Measurements from ENCODE around the gene KRTAP10-8.

KRTAP10-8 gene

GRCh38 chr21:44614961-44615391, 3.1 kb downstream of the KRTAP10-8 start:
- no peak for ATAC-seq
- no peak for TF ChIP-seq TSHZ2 (CRISPR knock-in tag; IDR thresholded peaks at IDR 0.05)
- TF ChIP-seq RARB (CRISPR knock-in tag; IDR thresholded peaks at IDR 0.05): no peak
- no peak for TF ChIP-seq ESRRG (CRISPR knock-in tag; IDR thresholded peaks at IDR 0.05)
- no peak for TF ChIP-seq ZFP30 (CRISPR knock-in tag; IDR thresholded peaks at IDR 0.05)
- no peak for TF ChIP-seq ZFP3 (CRISPR knock-in tag; IDR thresholded peaks at IDR 0.05)
- no peak for TF ChIP-seq CSRNP3 (CRISPR knock-in tag; IDR thresholded peaks at IDR 0.05)

GRCh38 chr21:44615466-44615865, 3.6 kb downstream of the KRTAP10-8 start:
- no peak for TF ChIP-seq POU6F1 (CRISPR knock-in tag; IDR thresholded peaks at IDR 0.05; ENCODE audit: borderline replicate concordance, low read depth)
- no peak for TF ChIP-seq BACH2 (CRISPR knock-in tag; IDR thresholded peaks at IDR 0.05; ENCODE audit: borderline replicate concordance)
- no peak for TF ChIP-seq SNAI2 (CRISPR knock-in tag; IDR thresholded peaks at IDR 0.05)
- TF ChIP-seq ZNF70 (CRISPR knock-in tag; IDR thresholded peaks at IDR 0.05): no peak
- TF ChIP-seq CREB5 (CRISPR knock-in tag; IDR thresholded peaks at IDR 0.05; ENCODE audit: low read depth): no peak
- TF ChIP-seq TCF4 (CRISPR knock-in tag; IDR thresholded peaks at IDR 0.05; ENCODE audit: borderline replicate concordance): no peak
- no peak for TF ChIP-seq ZFP3 (CRISPR knock-in tag; IDR thresholded peaks at IDR 0.05)
- no peak for TF ChIP-seq GLIS3 (CRISPR knock-in tag; IDR thresholded peaks at IDR 0.05)
- no peak for TF ChIP-seq ZC3H10 (CRISPR knock-in tag; IDR thresholded peaks at IDR 0.05)
- TF ChIP-seq CSRNP3 (CRISPR knock-in tag; IDR thresholded peaks at IDR 0.05): no peak
- no peak for TF ChIP-seq ESRRG (CRISPR knock-in tag; IDR thresholded peaks at IDR 0.05)
- no peak for TF ChIP-seq OSR1 (CRISPR knock-in tag; IDR thresholded peaks at IDR 0.05)
- TF ChIP-seq PPARA (CRISPR knock-in tag; IDR thresholded peaks at IDR 0.05; ENCODE audit: borderline replicate concordance): no peak
- TF ChIP-seq ISL1 (CRISPR knock-in tag; IDR thresholded peaks at IDR 0.05): no peak
- no peak for TF ChIP-seq CSDC2 (CRISPR knock-in tag; IDR thresholded peaks at IDR 0.05)
- TF ChIP-seq RARB (CRISPR knock-in tag; IDR thresholded peaks at IDR 0.05): no peak
- TF ChIP-seq PATZ1 (CRISPR knock-in tag; IDR thresholded peaks at IDR 0.05; ENCODE audit: borderline replicate concordance): no peak
- ATAC-seq: no peak

GRCh38 chr21:44615911-44616590, 4.2 kb downstream of the KRTAP10-8 start:
- no peak for ATAC-seq
- TF ChIP-seq CSDC2 (CRISPR knock-in tag; IDR thresholded peaks at IDR 0.05): no peak
- TF ChIP-seq POU6F1 (CRISPR knock-in tag; IDR thresholded peaks at IDR 0.05; ENCODE audit: borderline replicate concordance, low read depth): no peak
- TF ChIP-seq ISL1 (CRISPR knock-in tag; IDR thresholded peaks at IDR 0.05): no peak
- TF ChIP-seq ZFP30 (CRISPR knock-in tag; IDR thresholded peaks at IDR 0.05): no peak

Measured in SK-N-SH treated with all-trans-retinoic acid at 6 μM for 48 hours (cell line).